ENCODE results near the gene COL6A2. TPM values are rescaled to one million over a fixed set of nuclear protein-coding genes. Genes with fewer than 3 reads are reported as not detected.

The COL6A2 gene
- total and polyA plus RNA-seq, 10 of the 15 experiments (the other 5 are each of a cell fraction or from before 2014, with no cell fraction given) = 0.16 to 1.3 (median 0.34) TPM; not detected in 7

DNA sequence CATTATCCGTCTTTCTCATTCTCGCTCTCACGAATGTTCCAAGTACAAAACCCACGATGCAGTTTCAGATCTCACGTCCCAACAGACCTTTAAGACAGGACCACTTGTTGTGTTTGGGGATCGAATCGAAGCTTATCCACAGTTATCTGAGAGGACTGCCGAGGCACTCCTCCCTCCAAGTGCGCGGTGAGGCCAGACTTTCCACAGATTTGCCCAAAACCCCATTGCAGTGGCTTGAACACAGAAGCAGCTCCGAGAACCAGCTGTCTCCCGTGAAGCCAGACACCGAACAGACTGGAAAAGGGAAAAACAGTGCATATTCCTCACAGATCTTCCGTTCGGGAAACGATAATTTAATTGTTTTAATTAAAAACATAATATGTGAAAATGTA lies 46.5 kb upstream of the COL6A2 start:
- TF ChIP-seq, protein P1, sequence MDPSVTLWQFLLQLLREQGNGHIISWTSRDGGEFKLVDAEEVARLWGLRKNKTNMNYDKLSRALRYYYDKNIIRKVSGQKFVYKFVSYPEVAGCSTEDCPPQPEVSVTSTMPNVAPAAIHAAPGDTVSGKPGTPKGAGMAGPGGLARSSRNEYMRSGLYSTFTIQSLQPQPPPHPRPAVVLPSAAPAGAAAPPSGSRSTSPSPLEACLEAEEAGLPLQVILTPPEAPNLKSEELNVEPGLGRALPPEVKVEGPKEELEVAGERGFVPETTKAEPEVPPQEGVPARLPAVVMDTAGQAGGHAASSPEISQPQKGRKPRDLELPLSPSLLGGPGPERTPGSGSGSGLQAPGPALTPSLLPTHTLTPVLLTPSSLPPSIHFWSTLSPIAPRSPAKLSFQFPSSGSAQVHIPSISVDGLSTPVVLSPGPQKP (IDR thresholded peaks at IDR 0.05; ENCODE audit: low read depth, low read length) = no peak
- TF ChIP-seq RELA (IDR thresholded peaks at IDR 0.05; ENCODE audit: borderline replicate concordance, partially characterized antibody) = no peak
- no peak for TF ChIP-seq TCF7 (IDR thresholded peaks at IDR 0.05; ENCODE audit: borderline replicate concordance)
- no peak for TF ChIP-seq CBFB (IDR thresholded peaks at IDR 0.05; ENCODE audit: low read depth)
- 52% methylated on average over 16 of the region's 16 CpGs for WGBS (ENCODE audit: insufficient coverage, insufficient replicate concordance, low lambda C conversion rate, missing lambda C conversion rate)
- ChIA-PET RAD21 (ENCODE audit: unreplicated experiment) (no interaction called here), POLR2A (no interaction called here), SMC1A (ENCODE audit: uncharacterized antibody, unreplicated experiment) (no interaction called here), CTCF (no interaction called here)
- DNase-seq (ENCODE audit: low read depth, low spot score) (no peak), ATAC-seq (no peak), FAIRE-seq (no peak)
- no peaks in the 10 kb centered on the region for H3K79me2 ChIP-seq (ENCODE audit: control insufficient read depth, insufficient read depth, low read length)
- H3K36me3 ChIP-seq (ENCODE audit: control insufficient read depth in 2 of 2, insufficient read depth in 2 of 2, low read length in 1 of 2) = no peaks in the 10 kb centered on the region
- H3K4me3 ChIP-seq = no peak overlapping the region
- no TSS peak for BruUV-seq (replicated peaks)
- no peaks in the 10 kb centered on the region for H4K20me1 ChIP-seq (ENCODE audit: control insufficient read depth, insufficient read depth)
- H2AFZ ChIP-seq (ENCODE audit: control insufficient read depth, low read depth, low read length) = no peak overlapping the region
- H3K4me1 ChIP-seq (ENCODE audit: control insufficient read depth, insufficient read depth, low read length) = no peaks in the 10 kb centered on the region
- intact Hi-C loops (cut with micrococcal nuclease; ENCODE audit: unreplicated experiment) (no loop called here), in situ Hi-C loops (cut with MboI) (no loop called here)
- H3K9ac ChIP-seq (ENCODE audit: control insufficient read depth, insufficient read depth, low read length) = no peak overlapping the region
- H3K9me3 ChIP-seq (replicated peaks; ENCODE audit: control insufficient read depth, insufficient read depth, low read length) = no peaks in the 10 kb centered on the region; the same call in 2 of the 3 replicates
- H3K4me2 ChIP-seq (ENCODE audit: control insufficient read depth, insufficient read depth) = no peak overlapping the region
- no peaks in the 10 kb centered on the region for H3K27me3 ChIP-seq (replicated peaks in 1 of 2; ENCODE audit: control insufficient read depth in 2 of 2, insufficient read depth in 2 of 2, low read length in 1 of 2)
- H3K27ac ChIP-seq (ENCODE audit: control insufficient read depth, insufficient read depth) = no peak overlapping the region

GRCh38 chr21:46051821-46052675 lies 45.9 kb upstream of the COL6A2 start:
- H3K4me3 ChIP-seq = no peak overlapping the region
- no peak overlapping the region for H3K27ac ChIP-seq (ENCODE audit: control insufficient read depth, insufficient read depth)
- TF ChIP-seq TCF7 (IDR thresholded peaks at IDR 0.05; ENCODE audit: borderline replicate concordance) = no peak
- TF ChIP-seq SIN3A (IDR thresholded peaks at IDR 0.05; ENCODE audit: low read depth, low read length) = no peak
- no peak for TF ChIP-seq BACH1 (IDR thresholded peaks at IDR 0.05; ENCODE audit: borderline replicate concordance)
- TF ChIP-seq ZNF24 (IDR thresholded peaks at IDR 0.05) = no peak
- TF ChIP-seq JUNB (IDR thresholded peaks at IDR 0.05) = no peak
- no peak for TF ChIP-seq HDAC2 (IDR thresholded peaks at IDR 0.05)
- no peak for TF ChIP-seq ESRRA (IDR thresholded peaks at IDR 0.05; ENCODE audit: low read length)
- TF ChIP-seq EP300 (IDR thresholded peaks at IDR 0.05; ENCODE audit: borderline replicate concordance in 1 of 2, control insufficient read depth in 1 of 2, low read depth in 2 of 2, low read length in 2 of 2) = no peak
- no peak for TF ChIP-seq CHD4 (IDR thresholded peaks at IDR 0.05)
- TF ChIP-seq, protein P2, sequence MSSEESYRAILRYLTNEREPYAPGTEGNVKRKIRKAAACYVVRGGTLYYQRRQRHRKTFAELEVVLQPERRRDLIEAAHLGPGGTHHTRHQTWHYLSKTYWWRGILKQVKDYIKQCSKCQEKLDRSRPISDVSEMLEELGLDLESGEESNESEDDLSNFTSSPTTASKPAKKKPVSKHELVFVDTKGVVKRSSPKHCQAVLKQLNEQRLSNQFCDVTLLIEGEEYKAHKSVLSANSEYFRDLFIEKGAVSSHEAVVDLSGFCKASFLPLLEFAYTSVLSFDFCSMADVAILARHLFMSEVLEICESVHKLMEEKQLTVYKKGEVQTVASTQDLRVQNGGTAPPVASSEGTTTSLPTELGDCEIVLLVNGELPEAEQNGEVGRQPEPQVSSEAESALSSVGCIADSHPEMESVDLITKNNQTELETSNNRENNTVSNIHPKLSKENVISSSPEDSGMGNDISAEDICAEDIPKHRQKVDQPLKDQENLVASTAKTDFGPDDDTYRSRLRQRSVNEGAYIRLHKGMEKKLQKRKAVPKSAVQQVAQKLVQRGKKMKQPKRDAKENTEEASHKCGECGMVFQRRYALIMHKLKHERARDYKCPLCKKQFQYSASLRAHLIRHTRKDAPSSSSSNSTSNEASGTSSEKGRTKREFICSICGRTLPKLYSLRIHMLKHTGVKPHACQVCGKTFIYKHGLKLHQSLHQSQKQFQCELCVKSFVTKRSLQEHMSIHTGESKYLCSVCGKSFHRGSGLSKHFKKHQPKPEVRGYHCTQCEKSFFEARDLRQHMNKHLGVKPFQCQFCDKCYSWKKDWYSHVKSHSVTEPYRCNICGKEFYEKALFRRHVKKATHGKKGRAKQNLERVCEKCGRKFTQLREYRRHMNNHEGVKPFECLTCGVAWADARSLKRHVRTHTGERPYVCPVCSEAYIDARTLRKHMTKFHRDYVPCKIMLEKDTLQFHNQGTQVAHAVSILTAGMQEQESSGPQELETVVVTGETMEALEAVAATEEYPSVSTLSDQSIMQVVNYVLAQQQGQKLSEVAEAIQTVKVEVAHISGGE (CRISPR knock-in tag; IDR thresholded peaks at IDR 0.05) = no peak
- ATAC-seq (no peak), FAIRE-seq (no peak), DNase-seq (ENCODE audit: low read depth, low spot score) (no peak)
- no peak overlapping the region for H3K4me2 ChIP-seq (ENCODE audit: control insufficient read depth, insufficient read depth)
- no peaks in the 10 kb centered on the region for H3K4me1 ChIP-seq (ENCODE audit: control insufficient read depth, insufficient read depth, low read length)
- in situ Hi-C loops (cut with MboI) = no loop called here
- H3K9me3 ChIP-seq (replicated peaks; ENCODE audit: control insufficient read depth, insufficient read depth, low read length) = no peaks in the 10 kb centered on the region; the same call in 2 of the 3 replicates
- H3K79me2 ChIP-seq (ENCODE audit: control insufficient read depth, insufficient read depth, low read length) = no peaks in the 10 kb centered on the region
- ChIA-PET RAD21 (ENCODE audit: unreplicated experiment) (no interaction called here), CTCF (no interaction called here), SMC1A (ENCODE audit: uncharacterized antibody, unreplicated experiment) (no interaction called here), POLR2A (no interaction called here)
- intact Hi-C loops (cut with micrococcal nuclease; ENCODE audit: unreplicated experiment) = no loop called here
- H2AFZ ChIP-seq (ENCODE audit: control insufficient read depth, low read depth, low read length) = no peak overlapping the region
- WGBS (ENCODE audit: insufficient coverage, insufficient replicate concordance, low lambda C conversion rate, missing lambda C conversion rate) = 62% methylated on average over 33 of the region's 33 CpGs
- H3K36me3 ChIP-seq (ENCODE audit: control insufficient read depth in 2 of 2, insufficient read depth in 2 of 2, low read length in 1 of 2) = no peaks in the 10 kb centered on the region
- H3K27me3 ChIP-seq (replicated peaks in 1 of 2; ENCODE audit: control insufficient read depth in 2 of 2, insufficient read depth in 2 of 2, low read length in 1 of 2) = no peaks in the 10 kb centered on the region
- no TSS peak for BruUV-seq (replicated peaks)
- H3K9ac ChIP-seq (ENCODE audit: control insufficient read depth, insufficient read depth, low read length) = no peak overlapping the region
- no peaks in the 10 kb centered on the region for H4K20me1 ChIP-seq (ENCODE audit: control insufficient read depth, insufficient read depth)
